GM19240 (cell line): ENCODE measurements around the gene NFATC4.
A peak's percentile ranks its signal among the peaks of the same experiment; 100 is the strongest.
"Not testable (repeated sequence)": the region's sequence is repeated elsewhere in the genome, so short reads cannot be mapped to it uniquely, and the experiment has no call there.

Experiments
- DNase-seq: peaks from one replicate; pipeline ENCODE4 v3.0.0; 2011; ENCODE audit warnings: low spot score; ENCODE audit not compliant: insufficient read length

Gene NFATC4

GRCh38 chr14:24338843-24339242, 29.1 kb upstream of the NFATC4 start:
- no peak for DNase-seq

GRCh38 chr14:24339284-24340151, 28.5 kb upstream of the NFATC4 start, which contains the start of gene RIPK3:
Gene RIPK3 (minus strand): TSS chr14:24339991. CDS start chr14:24339826, 165 bp downstream.
- peak; percentile 81 for DNase-seq

- no peak for DNase-seq
Measured at GRCh38 chr14:24340606-24341005, 27.4 kb upstream of the NFATC4 start.

- DNase-seq, result no peak
Measured at GRCh38 chr14:24342889-24343288, 25.1 kb upstream of the NFATC4 start.

- DNase-seq, result no peak
Measured at GRCh38 chr14:24343795-24344660, 24.0 kb upstream of the NFATC4 start.

GRCh38 chr14:24347134-24347533, 20.9 kb upstream of the NFATC4 start:
- no peak for DNase-seq

GRCh38 chr14:24348186-24348585, 19.8 kb upstream of the NFATC4 start:
- no peak for DNase-seq

- no peak for DNase-seq
Measured at GRCh38 chr14:24349742-24350141, 18.2 kb upstream of the NFATC4 start.

GRCh38 chr14:24351517-24351916, 16.5 kb upstream of the NFATC4 start:
- DNase-seq, result no peak

- DNase-seq, result no peak
Measured at GRCh38 chr14:24353559-24354481, 14.2 kb upstream of the NFATC4 start.

GRCh38 chr14:24354482-24354825, 13.5 kb upstream of the NFATC4 start:
- DNase-seq, result not testable (repeated sequence)

GRCh38 chr14:24355009-24355408, 13.0 kb upstream of the NFATC4 start:
- DNase-seq, result no peak

- DNase-seq, result no peak
Measured at GRCh38 chr14:24356208-24356607, 11.8 kb upstream of the NFATC4 start.

- no peak for DNase-seq
Measured at GRCh38 chr14:24360281-24360680, 7.7 kb upstream of the NFATC4 start.

GRCh38 chr14:24361326-24361725, 6.7 kb upstream of the NFATC4 start:
- no peak for DNase-seq

- DNase-seq, result no peak
Measured at GRCh38 chr14:24362241-24362960, 5.6 kb upstream of the NFATC4 start.

- no peak for DNase-seq
Measured at GRCh38 chr14:24363401-24363800, 4.6 kb upstream of the NFATC4 start.

GRCh38 chr14:24364841-24365240, 3.1 kb upstream of the NFATC4 start:
- no peak for DNase-seq

GRCh38 chr14:24365600-24366412, 2.2 kb upstream of the NFATC4 start:
- peak; percentile 67 for DNase-seq

GRCh38 chr14:24366413-24366720, 1.6 kb upstream of the NFATC4 start:
- DNase-seq, result no peak
